ENCODE measurements around the gene SOHLH1. TPM values are rescaled to one million over a fixed set of nuclear protein-coding genes. Genes with fewer than 3 reads are reported as not detected.

The SOHLH1 gene
- total RNA-seq, 1 experiment from 2014 or later = not detected

DNA sequence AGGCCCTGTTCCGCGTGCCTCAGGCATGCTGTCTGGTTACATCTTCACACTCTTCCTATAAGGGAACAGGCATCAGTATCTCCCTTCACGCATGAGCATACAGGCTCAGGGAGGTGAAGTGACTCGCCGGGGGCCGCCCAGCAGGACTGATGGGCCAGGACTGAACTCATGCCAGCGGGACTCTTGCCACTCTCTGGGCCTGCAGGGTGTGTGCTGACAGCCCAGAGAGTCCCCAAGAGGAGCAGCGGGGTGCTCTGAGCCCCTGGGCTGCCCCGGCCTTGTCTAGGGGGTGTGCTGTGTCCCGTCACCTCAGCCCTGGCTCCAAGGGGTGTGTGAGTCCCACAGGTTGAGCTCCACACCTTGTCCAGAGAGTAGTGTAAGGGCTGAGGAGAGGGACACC, 12.6 kb upstream of the SOHLH1 start:
- intact Hi-C loops (cut with micrococcal nuclease; ENCODE audit: unreplicated experiment) (no loop called here), in situ Hi-C loops (cut with HindIII; ENCODE audit: low pct_unique_long_range_greater_than_20kb, low sequenced_read_pairs) (no loop called here)
- TF ChIP-seq SIN3A (IDR thresholded peaks at IDR 0.05; ENCODE audit: borderline replicate concordance, insufficient read depth, low read depth, low read length) (no peak), TCF7L2 (IDR thresholded peaks at IDR 0.05; ENCODE audit: low read depth, low read length) (no peak), POLR2AphosphoS5 (IDR thresholded peaks at IDR 0.05; ENCODE audit: low read depth, low read length) (no peak), CTCF (IDR thresholded peaks at IDR 0.05) (no peak)
- TF ChIP-seq, protein P1, sequence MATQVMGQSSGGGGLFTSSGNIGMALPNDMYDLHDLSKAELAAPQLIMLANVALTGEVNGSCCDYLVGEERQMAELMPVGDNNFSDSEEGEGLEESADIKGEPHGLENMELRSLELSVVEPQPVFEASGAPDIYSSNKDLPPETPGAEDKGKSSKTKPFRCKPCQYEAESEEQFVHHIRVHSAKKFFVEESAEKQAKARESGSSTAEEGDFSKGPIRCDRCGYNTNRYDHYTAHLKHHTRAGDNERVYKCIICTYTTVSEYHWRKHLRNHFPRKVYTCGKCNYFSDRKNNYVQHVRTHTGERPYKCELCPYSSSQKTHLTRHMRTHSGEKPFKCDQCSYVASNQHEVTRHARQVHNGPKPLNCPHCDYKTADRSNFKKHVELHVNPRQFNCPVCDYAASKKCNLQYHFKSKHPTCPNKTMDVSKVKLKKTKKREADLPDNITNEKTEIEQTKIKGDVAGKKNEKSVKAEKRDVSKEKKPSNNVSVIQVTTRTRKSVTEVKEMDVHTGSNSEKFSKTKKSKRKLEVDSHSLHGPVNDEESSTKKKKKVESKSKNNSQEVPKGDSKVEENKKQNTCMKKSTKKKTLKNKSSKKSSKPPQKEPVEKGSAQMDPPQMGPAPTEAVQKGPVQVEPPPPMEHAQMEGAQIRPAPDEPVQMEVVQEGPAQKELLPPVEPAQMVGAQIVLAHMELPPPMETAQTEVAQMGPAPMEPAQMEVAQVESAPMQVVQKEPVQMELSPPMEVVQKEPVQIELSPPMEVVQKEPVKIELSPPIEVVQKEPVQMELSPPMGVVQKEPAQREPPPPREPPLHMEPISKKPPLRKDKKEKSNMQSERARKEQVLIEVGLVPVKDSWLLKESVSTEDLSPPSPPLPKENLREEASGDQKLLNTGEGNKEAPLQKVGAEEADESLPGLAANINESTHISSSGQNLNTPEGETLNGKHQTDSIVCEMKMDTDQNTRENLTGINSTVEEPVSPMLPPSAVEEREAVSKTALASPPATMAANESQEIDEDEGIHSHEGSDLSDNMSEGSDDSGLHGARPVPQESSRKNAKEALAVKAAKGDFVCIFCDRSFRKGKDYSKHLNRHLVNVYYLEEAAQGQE (IDR thresholded peaks at IDR 0.05; ENCODE audit: insufficient read depth in 1 of 2, low read depth in 2 of 2, low read length in 1 of 2) = no peak
- Histone ChIP-seq H3K36me3 (ENCODE audit: control insufficient read depth, insufficient read depth, low read length) (no peaks in the 10 kb centered on the region), H3K27ac (ENCODE audit: low read length) (no peak overlapping the region), H3K9me3 (ENCODE audit: control insufficient read depth, insufficient read depth, low read depth, low read length) (no peaks in the 10 kb centered on the region), H3K4me3 (ENCODE audit: low read depth in 2 of 2, low read length in 2 of 2) (no peak overlapping the region), H3K4me1 (ENCODE audit: control insufficient read depth, insufficient read depth, low read length) (no peaks in the 10 kb centered on the region; the same call in 1 of the 2 replicates), H3K27me3 (ENCODE audit: control insufficient read depth, insufficient read depth, low read length) (no peaks in the 10 kb centered on the region)
- POLR2A ChIA-PET = no interaction called here
- no TSS peak for BruUV-seq (replicated peaks)
- CTCF ChIA-PET = interaction anchor here (0.6 kb wide), 1 partner anchor 63 kb away, joined by 3 read pairs; no protein-coding TSS in a partner anchor
- DNase-seq (ENCODE audit: low read depth, low spot score) (no peak), ATAC-seq (no peak)

DNA sequence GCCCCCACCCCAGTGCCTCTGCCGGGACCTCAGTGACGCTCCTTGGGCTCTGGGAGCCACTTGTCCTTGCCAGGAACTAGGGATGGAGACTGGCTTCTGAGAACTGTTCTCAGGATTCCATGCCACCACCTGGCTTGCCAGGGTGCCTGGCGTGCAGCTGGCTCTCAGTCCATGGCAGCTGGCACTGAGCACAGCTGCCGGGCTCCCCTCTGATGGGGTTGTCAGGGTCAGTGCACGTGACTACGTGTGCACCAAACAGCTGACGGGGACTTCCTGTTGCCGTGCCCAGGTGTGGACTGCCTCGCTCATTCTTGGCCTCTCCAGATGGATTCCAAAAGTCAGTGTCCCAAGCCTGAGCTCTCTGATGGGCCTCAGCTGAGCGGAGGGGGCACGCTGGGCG, 12.1 kb upstream of the SOHLH1 start:
- intact Hi-C loops (cut with micrococcal nuclease; ENCODE audit: unreplicated experiment) (no loop called here), in situ Hi-C loops (cut with HindIII; ENCODE audit: low pct_unique_long_range_greater_than_20kb, low sequenced_read_pairs) (no loop called here)
- DNase-seq (ENCODE audit: low read depth, low spot score) (no peak), ATAC-seq (no peak)
- Histone ChIP-seq H3K27ac (ENCODE audit: low read length) (no peak overlapping the region), H3K4me1 (ENCODE audit: control insufficient read depth, insufficient read depth, low read length) (no peaks in the 10 kb centered on the region; the same call in 1 of the 2 replicates), H3K9me3 (ENCODE audit: control insufficient read depth, insufficient read depth, low read depth, low read length) (no peaks in the 10 kb centered on the region), H3K4me3 (ENCODE audit: low read depth in 2 of 2, low read length in 2 of 2) (no peak overlapping the region), H3K27me3 (ENCODE audit: control insufficient read depth, insufficient read depth, low read length) (no peaks in the 10 kb centered on the region), H3K36me3 (ENCODE audit: control insufficient read depth, insufficient read depth, low read length) (no peaks in the 10 kb centered on the region)
- POLR2A ChIA-PET = no interaction called here
- no TSS peak for BruUV-seq (replicated peaks)
- no peak for TF ChIP-seq SIN3A (IDR thresholded peaks at IDR 0.05; ENCODE audit: borderline replicate concordance, insufficient read depth, low read depth, low read length)
- TF ChIP-seq TCF7L2 (IDR thresholded peaks at IDR 0.05; ENCODE audit: low read depth, low read length) = no peak
- CTCF ChIA-PET = no interaction called here

DNA sequence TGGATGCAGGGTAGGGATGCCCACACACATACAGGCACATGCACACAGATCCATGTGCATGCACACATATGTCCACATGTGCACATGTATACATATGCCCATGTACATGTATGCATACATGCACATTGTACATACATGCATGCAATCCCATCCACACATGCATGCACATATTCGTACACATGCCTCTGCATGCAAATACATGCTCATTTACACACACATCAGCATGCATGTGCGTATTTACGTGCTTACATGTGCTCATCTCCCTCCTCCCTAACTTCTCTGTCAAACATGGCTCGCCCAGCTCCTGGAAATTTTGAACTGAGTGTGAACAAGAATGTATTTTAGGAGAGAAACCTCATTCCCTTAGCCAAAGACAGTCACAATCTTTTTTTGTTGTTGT, 8.9 kb upstream of the SOHLH1 start:
- BruUV-seq (replicated peaks) = no TSS peak
- TF ChIP-seq POLR2AphosphoS5 (IDR thresholded peaks at IDR 0.05; ENCODE audit: low read depth, low read length) (no peak), CTCF (IDR thresholded peaks at IDR 0.05) (no peak)
- Histone ChIP-seq H3K27me3 (ENCODE audit: control insufficient read depth, insufficient read depth, low read length) (no peaks in the 10 kb centered on the region), H3K4me3 (ENCODE audit: low read depth in 2 of 2, low read length in 2 of 2) (no peak overlapping the region), H3K9me3 (ENCODE audit: control insufficient read depth, insufficient read depth, low read depth, low read length) (no peaks in the 10 kb centered on the region), H3K27ac (ENCODE audit: low read length) (no peak overlapping the region), H3K4me1 (ENCODE audit: control insufficient read depth, insufficient read depth, low read length) (no peaks in the 10 kb centered on the region; the same call in 1 of the 2 replicates), H3K36me3 (ENCODE audit: control insufficient read depth, insufficient read depth, low read length) (no peaks in the 10 kb centered on the region)
- DNase-seq (ENCODE audit: low read depth, low spot score) = no peak
- ChIA-PET CTCF (no interaction called here), POLR2A (no interaction called here)
- intact Hi-C loops (cut with micrococcal nuclease; ENCODE audit: unreplicated experiment) = no loop called here
- ATAC-seq = no peak
- in situ Hi-C loops (cut with HindIII; ENCODE audit: low pct_unique_long_range_greater_than_20kb, low sequenced_read_pairs) = no loop called here
